ENCODE data around the gene ZNF408. TPM values are rescaled to one million over a fixed set of nuclear protein-coding genes. Genes with fewer than 3 reads are reported as not detected.

The ZNF408 gene
- total and polyA plus RNA-seq, 12 donors = 2.2 to 13.8 (median 9.2) TPM

DNA sequence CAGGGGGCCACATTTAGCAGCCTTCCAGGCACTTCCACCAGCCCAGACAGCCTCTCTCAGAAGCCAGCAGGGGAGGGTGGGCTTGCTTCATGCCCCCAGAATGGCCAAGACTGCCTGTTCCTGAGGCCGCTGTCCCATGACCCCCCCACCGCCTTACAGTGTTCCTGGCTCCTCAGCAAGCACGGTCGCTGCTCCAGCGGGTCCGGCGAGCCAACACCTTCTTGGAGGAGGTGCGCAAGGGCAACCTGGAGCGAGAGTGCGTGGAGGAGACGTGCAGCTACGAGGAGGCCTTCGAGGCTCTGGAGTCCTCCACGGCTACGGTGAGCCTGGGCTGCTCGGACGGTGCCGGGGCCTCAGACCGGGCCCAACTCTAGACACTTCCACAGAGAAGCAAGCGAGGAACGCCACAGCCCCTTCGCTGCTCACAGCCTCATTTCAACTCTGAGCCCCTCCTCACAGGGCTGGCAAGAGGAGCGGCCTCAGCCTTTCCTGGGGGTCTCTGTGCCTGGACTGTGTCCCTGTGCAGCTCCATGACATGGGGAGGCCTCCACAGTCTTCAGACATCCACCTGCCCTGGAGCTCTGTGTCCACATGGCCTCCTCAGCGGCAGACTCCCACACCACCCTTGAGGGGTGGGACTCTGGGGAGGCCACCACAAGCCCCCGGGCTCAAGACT, 18.9 kb downstream of the ZNF408 start:
- TF ChIP-seq POLR2A (IDR thresholded peaks at IDR 0.05) = no peak
- TF ChIP-seq, protein P1, sequence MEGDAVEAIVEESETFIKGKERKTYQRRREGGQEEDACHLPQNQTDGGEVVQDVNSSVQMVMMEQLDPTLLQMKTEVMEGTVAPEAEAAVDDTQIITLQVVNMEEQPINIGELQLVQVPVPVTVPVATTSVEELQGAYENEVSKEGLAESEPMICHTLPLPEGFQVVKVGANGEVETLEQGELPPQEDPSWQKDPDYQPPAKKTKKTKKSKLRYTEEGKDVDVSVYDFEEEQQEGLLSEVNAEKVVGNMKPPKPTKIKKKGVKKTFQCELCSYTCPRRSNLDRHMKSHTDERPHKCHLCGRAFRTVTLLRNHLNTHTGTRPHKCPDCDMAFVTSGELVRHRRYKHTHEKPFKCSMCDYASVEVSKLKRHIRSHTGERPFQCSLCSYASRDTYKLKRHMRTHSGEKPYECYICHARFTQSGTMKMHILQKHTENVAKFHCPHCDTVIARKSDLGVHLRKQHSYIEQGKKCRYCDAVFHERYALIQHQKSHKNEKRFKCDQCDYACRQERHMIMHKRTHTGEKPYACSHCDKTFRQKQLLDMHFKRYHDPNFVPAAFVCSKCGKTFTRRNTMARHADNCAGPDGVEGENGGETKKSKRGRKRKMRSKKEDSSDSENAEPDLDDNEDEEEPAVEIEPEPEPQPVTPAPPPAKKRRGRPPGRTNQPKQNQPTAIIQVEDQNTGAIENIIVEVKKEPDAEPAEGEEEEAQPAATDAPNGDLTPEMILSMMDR (IDR thresholded peaks at IDR 0.05) = no peak
- DNase-seq = no peak
- 87 to 94% (median 93%) methylated on average over 6 to 25 of the region's 25 CpGs for WGBS, 4 donors
- no peak overlapping the region for H3K27ac ChIP-seq
- no peaks in the 10 kb centered on the region for H3K36me3 ChIP-seq (replicated peaks in 1 of 2)
- intact Hi-C loops (cut with DNase I) = no loop called here
- H3K27me3 ChIP-seq = no peaks in the 10 kb centered on the region
- peaks cover 0 to 2% of the 10 kb centered on the region in 2 donors for H3K4me1 ChIP-seq (replicated peaks in 1 of 2)
- no peaks in the 10 kb centered on the region for H3K9me3 ChIP-seq (replicated peaks in 1 of 3)
- H3K4me3 ChIP-seq = no peak overlapping the region

DNA sequence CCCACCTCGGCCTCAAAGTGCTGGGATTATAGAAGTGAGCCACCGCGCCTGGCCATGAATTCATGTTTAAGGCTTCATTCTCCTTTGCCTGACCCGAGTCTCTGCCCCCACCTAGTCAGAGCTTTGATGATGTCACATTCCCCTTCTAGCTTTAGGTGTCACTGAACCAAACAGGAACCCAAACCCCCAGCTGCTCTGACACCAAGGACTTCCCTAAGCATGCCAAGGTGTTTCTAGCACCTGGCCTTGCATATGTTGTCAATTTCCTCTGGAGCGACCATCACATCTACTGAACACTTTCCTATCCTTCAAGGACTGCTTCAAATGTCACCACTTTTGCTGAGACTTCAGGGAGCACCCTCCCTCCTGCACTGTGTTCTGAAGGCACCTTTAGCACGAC, 20.5 kb downstream of the ZNF408 start:
- Histone ChIP-seq H3K9me3 (replicated peaks in 1 of 3) (no peaks in the 10 kb centered on the region), H3K36me3 (replicated peaks in 1 of 2) (no peaks in the 10 kb centered on the region), H3K4me3 (no peak overlapping the region), H3K27ac (no peak overlapping the region), H3K4me1 (replicated peaks in 1 of 2) (no peaks in the 10 kb centered on the region), H3K27me3 (no peaks in the 10 kb centered on the region)
- WGBS, 4 donors = 81 to 85% (median 84%) methylated on average over 6 of the region's 6 CpGs
- DNase-seq = no peak
- TF ChIP-seq, protein P1 (IDR thresholded peaks at IDR 0.05) = no peak
- TF ChIP-seq POLR2A (IDR thresholded peaks at IDR 0.05) = no peak
- intact Hi-C loops (cut with DNase I) = no loop called here

DNA sequence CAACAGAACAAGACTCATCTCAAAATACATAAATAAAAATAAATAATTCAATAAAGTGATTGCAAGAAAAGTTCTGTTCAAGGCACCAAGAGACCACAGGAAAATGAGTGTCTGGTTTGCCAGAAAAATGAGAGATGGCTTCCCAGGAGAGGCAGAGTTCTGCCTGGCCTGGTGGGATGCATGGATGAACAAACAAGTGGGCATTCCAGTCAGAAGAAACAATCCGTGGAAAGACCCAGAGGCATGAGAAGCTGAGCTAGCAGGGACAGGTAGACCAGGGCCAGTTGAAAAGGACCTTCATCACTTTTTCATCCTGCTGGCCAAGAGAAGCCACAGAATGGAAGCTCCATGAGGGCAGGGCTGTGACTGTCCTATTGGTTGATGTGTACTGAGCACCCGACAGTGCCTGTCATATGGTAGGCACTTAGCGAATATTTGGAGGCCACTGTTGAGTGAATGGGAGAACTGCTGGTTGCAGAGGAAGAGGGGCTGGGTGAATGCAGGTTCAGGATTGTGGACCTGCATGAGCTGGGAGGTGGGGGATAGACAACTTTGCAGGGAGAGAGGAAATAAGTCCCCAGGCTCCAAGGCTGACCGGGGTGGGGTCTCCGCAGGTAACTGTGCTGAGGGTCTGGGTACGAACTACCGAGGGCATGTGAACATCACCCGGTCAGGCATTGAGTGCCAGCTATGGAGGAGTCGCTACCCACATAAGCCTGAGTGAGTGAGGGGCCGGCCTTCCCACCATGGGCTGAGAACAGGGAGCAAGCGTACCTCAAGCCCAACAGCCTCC, 21.9 kb downstream of the ZNF408 start:
- Histone ChIP-seq H3K4me1 (replicated peaks in 1 of 2) (no peaks in the 10 kb centered on the region), H3K27ac (no peak overlapping the region), H3K4me3 (no peak overlapping the region), H3K9me3 (replicated peaks in 1 of 3) (no peaks in the 10 kb centered on the region), H3K36me3 (replicated peaks in 1 of 2) (no peaks in the 10 kb centered on the region), H3K27me3 (no peaks in the 10 kb centered on the region)
- no peak for TF ChIP-seq POLR2A (IDR thresholded peaks at IDR 0.05)
- TF ChIP-seq, protein P1 (IDR thresholded peaks at IDR 0.05) = no peak
- intact Hi-C loops (cut with DNase I) = no loop called here
- no peak for DNase-seq
- WGBS, 4 donors = 90 to 97% (median 93%) methylated on average over 8 to 11 of the region's 11 CpGs

DNA sequence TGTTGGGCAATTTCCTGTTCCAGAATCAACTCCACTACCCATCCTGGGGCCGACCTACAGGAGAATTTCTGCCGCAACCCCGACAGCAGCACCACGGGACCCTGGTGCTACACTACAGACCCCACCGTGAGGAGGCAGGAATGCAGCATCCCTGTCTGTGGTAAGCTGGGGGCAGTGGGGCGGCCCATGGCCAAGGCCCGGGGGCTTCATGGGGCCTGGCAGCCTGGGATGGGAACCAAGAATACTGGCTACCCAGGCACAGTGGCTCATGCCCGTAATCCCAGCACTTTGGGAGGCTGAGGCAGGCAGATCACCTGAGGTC, 22.5 kb downstream of the ZNF408 start:
- 80 to 100% (median 83%) methylated on average over 1 to 8 of the region's 8 CpGs for WGBS, 4 donors
- no peak for DNase-seq
- no peak overlapping the region for H3K4me3 ChIP-seq
- H3K27me3 ChIP-seq = no peaks in the 10 kb centered on the region
- H3K36me3 ChIP-seq (replicated peaks in 1 of 2) = no peaks in the 10 kb centered on the region
- intact Hi-C loops (cut with DNase I) = no loop called here
- no peaks in the 10 kb centered on the region for H3K9me3 ChIP-seq (replicated peaks in 1 of 3)
- TF ChIP-seq, protein P1 (IDR thresholded peaks at IDR 0.05) = no peak
- TF ChIP-seq POLR2A (IDR thresholded peaks at IDR 0.05) = no peak
- H3K4me1 ChIP-seq (replicated peaks in 1 of 2) = no peaks in the 10 kb centered on the region
- H3K27ac ChIP-seq = no peak overlapping the region
